ENCODE measurements around the gene TSHZ1.
A peak's percentile ranks its signal among the peaks of the same experiment; 100 is the strongest.

TSHZ1 gene

GRCh38 chr18:75213611-75214331 is 3.2 kb downstream of the TSHZ1 start:
- Histone ChIP-seq H3K27ac (ENCODE audit: low read depth, low read length) (peak overlapping the region; percentile 18), H3K4me3 (ENCODE audit: low read length) (peak overlapping the region; percentile 28), H3K9ac (ENCODE audit: low read length) (no peak overlapping the region), H3K36me3 (ENCODE audit: control insufficient read depth, insufficient read depth, low read length) (no peaks in the 10 kb centered on the region), H3K27me3 (ENCODE audit: control insufficient read depth, insufficient read depth, low read length) (no peaks in the 10 kb centered on the region), H3K4me1 (ENCODE audit: control insufficient read depth, insufficient read depth, low read length) (peaks cover 8% of the 10 kb centered on the region)

GRCh38 chr18:75214332-75214690 is 3.7 kb downstream of the TSHZ1 start:
- no peak overlapping the region for H3K9ac ChIP-seq (ENCODE audit: low read length)
- H3K27ac ChIP-seq (ENCODE audit: low read depth, low read length), result peak overlapping the region; percentile 31
- H3K4me3 ChIP-seq (ENCODE audit: low read length), result peak overlapping the region; percentile 28

GRCh38 chr18:75214766-75215510 is 4.3 kb downstream of the TSHZ1 start:
- H3K27ac ChIP-seq (ENCODE audit: low read depth, low read length), result peak overlapping the region; percentile 31

More at GRCh38 chr18:75214332-75214690, 3.7 kb downstream of the TSHZ1 start:
- Histone ChIP-seq H3K36me3 (ENCODE audit: control insufficient read depth, insufficient read depth, low read length) (no peaks in the 10 kb centered on the region), H3K4me1 (ENCODE audit: control insufficient read depth, insufficient read depth, low read length) (peaks cover 9% of the 10 kb centered on the region), H3K27me3 (ENCODE audit: control insufficient read depth, insufficient read depth, low read length) (no peaks in the 10 kb centered on the region)

GRCh38 chr18:75215663-75216062 is 5.1 kb downstream of the TSHZ1 start:
- Histone ChIP-seq H3K9ac (ENCODE audit: low read length) (no peak overlapping the region), H3K4me1 (ENCODE audit: control insufficient read depth, insufficient read depth, low read length) (peaks cover 14% of the 10 kb centered on the region), H3K27ac (ENCODE audit: low read depth, low read length) (peak overlapping the region; percentile 31), H3K36me3 (ENCODE audit: control insufficient read depth, insufficient read depth, low read length) (no peaks in the 10 kb centered on the region), H3K4me3 (ENCODE audit: low read length) (no peak overlapping the region), H3K27me3 (ENCODE audit: control insufficient read depth, insufficient read depth, low read length) (no peaks in the 10 kb centered on the region)

More at GRCh38 chr18:75214766-75215510, 4.3 kb downstream of the TSHZ1 start:
- Histone ChIP-seq H3K36me3 (ENCODE audit: control insufficient read depth, insufficient read depth, low read length) (no peaks in the 10 kb centered on the region), H3K4me1 (ENCODE audit: control insufficient read depth, insufficient read depth, low read length) (peaks cover 14% of the 10 kb centered on the region), H3K9ac (ENCODE audit: low read length) (no peak overlapping the region), H3K27me3 (ENCODE audit: control insufficient read depth, insufficient read depth, low read length) (no peaks in the 10 kb centered on the region), H3K4me3 (ENCODE audit: low read length) (peak overlapping the region; percentile 7)

- Histone ChIP-seq H3K27me3 (ENCODE audit: control insufficient read depth, insufficient read depth, low read length) (no peaks in the 10 kb centered on the region), H3K36me3 (ENCODE audit: control insufficient read depth, insufficient read depth, low read length) (no peaks in the 10 kb centered on the region), H3K9ac (ENCODE audit: low read length) (no peak overlapping the region), H3K4me3 (ENCODE audit: low read length) (peak overlapping the region; percentile 29), H3K27ac (ENCODE audit: low read depth, low read length) (peak overlapping the region; percentile 33), H3K4me1 (ENCODE audit: control insufficient read depth, insufficient read depth, low read length) (peaks cover 15% of the 10 kb centered on the region)
Measured at GRCh38 chr18:75216212-75216910, 5.8 kb downstream of the TSHZ1 start.

- no peaks in the 10 kb centered on the region for H3K36me3 ChIP-seq (ENCODE audit: control insufficient read depth, insufficient read depth, low read length)
- peaks cover 19% of the 10 kb centered on the region for H3K4me1 ChIP-seq (ENCODE audit: control insufficient read depth, insufficient read depth, low read length)
- no peak overlapping the region for H3K9ac ChIP-seq (ENCODE audit: low read length)
- no peaks in the 10 kb centered on the region for H3K27me3 ChIP-seq (ENCODE audit: control insufficient read depth, insufficient read depth, low read length)
- H3K27ac ChIP-seq (ENCODE audit: low read depth, low read length), result peak overlapping the region; percentile 33
- H3K4me3 ChIP-seq (ENCODE audit: low read length), result peak overlapping the region; percentile 29
Measured at GRCh38 chr18:75216911-75217689, 6.5 kb downstream of the TSHZ1 start.

GRCh38 chr18:75218065-75218923 is 7.7 kb downstream of the TSHZ1 start:
- Histone ChIP-seq H3K27ac (ENCODE audit: low read depth, low read length) (peak overlapping the region; percentile 15), H3K9ac (ENCODE audit: low read length) (no peak overlapping the region), H3K4me1 (ENCODE audit: control insufficient read depth, insufficient read depth, low read length) (peaks cover 13% of the 10 kb centered on the region)

GRCh38 chr18:75219745-75220375 is 9.3 kb downstream of the TSHZ1 start:
- Histone ChIP-seq H3K9ac (ENCODE audit: low read length) (no peak overlapping the region), H3K36me3 (ENCODE audit: control insufficient read depth, insufficient read depth, low read length) (no peaks in the 10 kb centered on the region), H3K4me1 (ENCODE audit: control insufficient read depth, insufficient read depth, low read length) (peaks cover 15% of the 10 kb centered on the region), H3K27me3 (ENCODE audit: control insufficient read depth, insufficient read depth, low read length) (no peaks in the 10 kb centered on the region), H3K27ac (ENCODE audit: low read depth, low read length) (peak overlapping the region; percentile 12), H3K4me3 (ENCODE audit: low read length) (peak overlapping the region; percentile 16)

More at GRCh38 chr18:75218065-75218923, 7.7 kb downstream of the TSHZ1 start:
- Histone ChIP-seq H3K27me3 (ENCODE audit: control insufficient read depth, insufficient read depth, low read length) (no peaks in the 10 kb centered on the region), H3K36me3 (ENCODE audit: control insufficient read depth, insufficient read depth, low read length) (no peaks in the 10 kb centered on the region), H3K4me3 (ENCODE audit: low read length) (no peak overlapping the region)

- peaks cover 15% of the 10 kb centered on the region for H3K4me1 ChIP-seq (ENCODE audit: control insufficient read depth, insufficient read depth, low read length)
- H3K27ac ChIP-seq (ENCODE audit: low read depth, low read length), result peak overlapping the region; percentile 40
- H3K4me3 ChIP-seq (ENCODE audit: low read length), result no peak overlapping the region
Measured at GRCh38 chr18:75220551-75221355, 10.2 kb downstream of the TSHZ1 start.

GRCh38 chr18:75221397-75221796 is 10.8 kb downstream of the TSHZ1 start:
- H3K9ac ChIP-seq (ENCODE audit: low read length), result no peak overlapping the region
- no peak overlapping the region for H3K27ac ChIP-seq (ENCODE audit: low read depth, low read length)

More at GRCh38 chr18:75220551-75221355, 10.2 kb downstream of the TSHZ1 start:
- Histone ChIP-seq H3K27me3 (ENCODE audit: control insufficient read depth, insufficient read depth, low read length) (no peaks in the 10 kb centered on the region), H3K9ac (ENCODE audit: low read length) (no peak overlapping the region), H3K36me3 (ENCODE audit: control insufficient read depth, insufficient read depth, low read length) (no peaks in the 10 kb centered on the region)

More at GRCh38 chr18:75221397-75221796, 10.8 kb downstream of the TSHZ1 start:
- Histone ChIP-seq H3K36me3 (ENCODE audit: control insufficient read depth, insufficient read depth, low read length) (no peaks in the 10 kb centered on the region), H3K4me1 (ENCODE audit: control insufficient read depth, insufficient read depth, low read length) (peaks cover 15% of the 10 kb centered on the region), H3K4me3 (ENCODE audit: low read length) (no peak overlapping the region), H3K27me3 (ENCODE audit: control insufficient read depth, insufficient read depth, low read length) (no peaks in the 10 kb centered on the region)

Data from rectal smooth muscle tissue (tissue), 1 donor.